Embryonic facial prominence (tissue), 1 donor: ENCODE data around the gene DDX5.
A peak's percentile ranks its signal among the peaks of the same experiment; 100 is the strongest.
"Not testable (repeated sequence)": the region's sequence is repeated elsewhere in the genome, so short reads cannot be mapped to it uniquely, and the experiment has no call there.

ENCODE experiments used
- DNase-seq: peaks from one replicate; pipeline ENCODE4 v3.0.0-alpha.2; 2016; ENCODE audit errors: extremely low spot score

The DDX5 gene

GRCh38 chr17:64508683-64509082 lies 2.6 kb upstream of the DDX5 start:
- DNase-seq = no peak

GRCh38 chr17:64507413-64507782 lies 1.3 kb upstream of the DDX5 start:
- DNase-seq = peak; percentile 86

GRCh38 chr17:64506576-64507412 lies 705 bp upstream of the DDX5 start, which contains the start of gene CEP95:
TSS of gene CEP95 (plus strand) at chr17:64506977. CDS start at chr17:64507098, 121 bp downstream.
- peak; percentile 97 for DNase-seq

- DNase-seq = peak; percentile 92
Observed at GRCh38 chr17:64505340-64506200, 519 bp downstream of the DDX5 start.

GRCh38 chr17:64504769-64505339 lies 1.2 kb downstream of the DDX5 start:
- DNase-seq = no peak

- no peak for DNase-seq
Observed at GRCh38 chr17:64503821-64504768, 2.0 kb downstream of the DDX5 start.

GRCh38 chr17:64503341-64503740 lies 2.7 kb downstream of the DDX5 start:
- no peak for DNase-seq

- no peak for DNase-seq
Observed at GRCh38 chr17:64502809-64503208, 3.3 kb downstream of the DDX5 start.

- DNase-seq = no peak
Observed at GRCh38 chr17:64502021-64502420, 4.1 kb downstream of the DDX5 start.

GRCh38 chr17:64500862-64501765 lies 5.0 kb downstream of the DDX5 start:
- DNase-seq = no peak

GRCh38 chr17:64500487-64500859 lies 5.6 kb downstream of the DDX5 start:
- DNase-seq = no peak

GRCh38 chr17:64499805-64500486 lies 6.1 kb downstream of the DDX5 start:
- DNase-seq = no peak

GRCh38 chr17:64498308-64499203 lies 7.5 kb downstream of the DDX5 start:
- DNase-seq = no peak

GRCh38 chr17:64497565-64498035 lies 8.5 kb downstream of the DDX5 start:
- no peak for DNase-seq

- DNase-seq = peak; percentile 75
Observed at GRCh38 chr17:64496786-64497564, 9.1 kb downstream of the DDX5 start, which contains the start of gene POLG2. TSS of gene POLG2 (minus strand) at chr17:64497054. CDS start at chr17:64496968, 86 bp downstream.

- DNase-seq = peak; percentile 18
Observed at GRCh38 chr17:64496348-64496785, 9.7 kb downstream of the DDX5 start.

- DNase-seq = not testable (repeated sequence)
Observed at GRCh38 chr17:64495300-64495699, 10.8 kb downstream of the DDX5 start.
